DMS79 treated with DMSO at 0.1 percent for 48 hours (cell line): ENCODE measurements around the gene FBXL15.
A peak's percentile ranks its signal among the peaks of the same experiment; 100 is the strongest.

Experiments used
- DNase-seq: peaks from one replicate; lab custom pipeline; 2025; lab: John Stamatoyannopoulos, UW

The FBXL15 gene

GRCh38 chr10:102411341-102412255, 9.0 kb upstream of the FBXL15 start:
- DNase-seq: no peak

DNA sequence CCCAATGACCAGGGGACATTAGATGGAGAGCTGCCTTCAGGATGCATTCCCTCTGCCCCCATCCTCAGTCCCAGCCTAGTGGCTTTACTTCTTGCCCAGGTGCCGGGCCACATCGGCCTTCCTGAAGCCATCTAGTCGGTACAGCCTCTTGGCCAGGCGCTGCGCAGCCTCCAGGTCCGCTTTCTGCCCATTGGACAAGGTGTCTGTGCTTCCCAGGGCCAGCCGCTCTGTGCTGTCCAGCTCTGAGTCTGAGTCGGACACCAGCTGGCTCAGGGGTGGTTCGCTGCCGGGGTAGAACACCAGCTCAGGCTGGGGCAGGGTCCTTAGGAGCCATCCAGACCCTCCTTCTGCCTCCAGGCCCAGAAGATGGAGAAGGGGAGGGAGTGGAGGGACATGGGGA, 8.3 kb upstream of the FBXL15 start:
- no peak for DNase-seq

GRCh38 chr10:102413053-102413705, 7.5 kb upstream of the FBXL15 start:
- peak; percentile 41 for DNase-seq

DNA sequence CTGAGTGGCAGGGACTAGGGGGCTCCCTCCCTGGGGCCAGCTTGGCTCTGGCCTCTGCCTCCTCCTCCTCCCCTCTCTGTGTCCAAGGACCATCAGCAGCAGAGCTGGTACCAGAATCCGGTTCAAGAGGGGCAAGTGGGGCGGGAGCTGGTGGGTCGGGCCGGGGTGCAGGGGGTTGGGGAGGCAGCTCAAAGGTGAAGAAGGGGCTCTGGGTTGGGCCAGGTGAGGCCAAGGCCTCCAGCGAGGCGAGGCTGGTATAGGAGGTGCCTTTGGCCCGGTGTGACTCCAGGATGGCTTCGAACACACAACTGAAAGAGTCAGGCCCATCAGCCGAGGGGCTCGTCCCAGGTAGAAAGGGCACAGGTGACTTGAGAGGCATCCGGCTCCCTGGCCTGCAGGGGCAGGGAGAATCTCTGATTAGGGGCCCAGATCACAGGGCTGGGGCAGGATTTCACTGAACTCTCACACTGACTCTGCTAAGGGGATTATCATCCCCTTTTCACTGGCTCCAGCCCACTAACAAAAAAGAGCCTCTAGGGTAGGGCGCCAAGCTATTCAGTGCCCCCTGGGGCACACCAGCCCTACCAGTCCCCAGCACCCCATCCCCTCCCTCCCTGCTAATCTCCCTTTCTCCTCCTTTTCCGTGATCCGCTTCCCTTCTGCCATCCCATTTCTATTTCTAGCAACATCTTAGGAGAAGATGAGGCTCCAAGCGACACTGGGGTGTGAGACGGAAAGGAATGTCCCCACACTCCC, 6.7 kb upstream of the FBXL15 start:
- no peak for DNase-seq

DNA sequence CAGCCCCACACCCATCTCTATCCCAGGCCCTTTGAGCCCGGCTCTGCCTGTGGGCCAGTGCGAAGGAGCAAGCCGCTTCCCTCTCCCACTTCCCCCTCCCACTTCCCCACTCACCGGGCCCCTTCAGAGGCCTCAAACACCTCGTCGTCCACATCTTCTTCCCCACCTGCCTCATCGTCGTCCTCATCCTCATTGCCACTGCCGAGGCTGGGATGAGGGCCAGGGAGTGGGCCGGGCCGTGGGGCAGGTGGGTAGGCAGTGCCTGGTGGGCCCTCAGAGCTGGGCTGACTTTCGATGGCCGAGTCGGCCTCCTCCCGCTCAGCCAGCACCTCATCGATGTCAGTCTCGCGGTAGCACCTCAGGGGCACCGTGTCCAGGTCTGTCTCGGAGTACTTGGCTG, 5.9 kb upstream of the FBXL15 start:
- DNase-seq: no peak

DNA sequence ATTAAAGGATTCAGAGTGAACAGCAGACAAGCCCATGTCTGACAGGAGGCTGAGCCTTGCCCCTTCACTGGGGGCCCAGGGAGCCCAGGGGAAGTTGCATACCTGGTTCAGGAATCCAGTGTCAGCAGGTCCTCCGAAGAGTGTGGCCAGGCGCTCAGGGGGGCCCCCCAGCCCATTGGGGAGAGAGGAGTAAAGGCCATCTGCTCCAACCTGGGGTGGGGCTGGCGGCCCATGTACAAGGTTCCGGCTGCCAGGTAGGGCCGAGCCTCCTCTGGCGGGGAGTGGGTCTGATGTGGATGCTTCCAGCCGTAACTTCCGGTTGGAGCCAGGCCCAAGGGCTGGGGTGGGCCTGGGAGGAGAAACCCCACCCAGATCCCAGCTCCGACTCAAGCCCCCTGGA, 4.4 kb upstream of the FBXL15 start:
- no peak for DNase-seq

DNA sequence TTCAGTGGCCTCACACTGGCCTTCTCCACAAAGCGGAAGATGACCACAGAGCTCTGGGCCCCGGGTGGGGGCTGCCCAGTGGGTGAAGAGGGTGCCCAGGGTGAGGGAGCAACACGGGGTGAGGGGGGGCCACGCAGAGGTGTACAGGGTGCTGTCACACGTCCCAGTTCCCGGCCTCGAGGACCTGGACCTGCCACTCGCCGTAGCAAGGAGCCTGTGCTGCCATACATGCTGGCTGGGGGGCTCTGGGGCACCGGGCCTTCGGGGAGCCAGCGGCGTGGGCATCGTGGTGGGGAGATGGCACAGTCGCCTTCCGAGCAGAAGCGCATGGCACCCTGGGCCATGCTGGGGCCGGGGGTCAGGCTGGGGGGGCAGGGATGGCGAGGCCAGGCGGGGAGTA, 3.9 kb upstream of the FBXL15 start:
- no peak for DNase-seq

DNA sequence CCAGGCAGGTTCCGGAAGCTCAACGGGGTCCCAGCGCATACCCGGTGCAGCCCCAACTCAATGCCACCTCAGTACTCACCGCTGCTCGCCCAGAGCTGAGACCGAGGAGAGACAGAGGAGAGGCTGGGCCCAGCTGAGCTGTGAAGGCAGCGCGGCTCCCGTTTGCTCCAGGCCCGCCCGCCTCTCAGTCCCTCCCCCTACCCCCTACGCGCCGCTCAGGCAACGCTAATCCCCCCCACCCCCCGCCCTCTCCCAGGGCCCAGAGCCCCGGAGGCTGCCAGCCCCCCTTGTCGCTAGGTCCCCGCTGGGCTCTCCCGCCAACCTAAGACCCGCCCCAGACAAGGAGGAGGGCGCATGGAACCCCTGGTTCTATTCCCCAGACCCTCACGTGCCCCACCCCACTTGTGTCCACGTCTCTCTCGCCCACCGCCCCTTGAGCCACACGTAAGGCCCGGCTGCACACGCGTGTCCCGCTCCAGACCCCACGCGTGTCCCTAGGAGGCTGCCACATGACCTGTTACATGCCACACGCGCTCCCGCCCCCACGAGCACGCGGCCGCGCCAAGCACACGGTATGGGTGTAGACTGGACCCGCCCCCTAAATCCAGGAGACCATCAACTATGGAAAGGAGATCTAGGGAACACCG, 1.9 kb upstream of the FBXL15 start, which contains the start of gene PSD:
TSS of gene PSD (minus strand) at position 164 of the 647 bp plus-strand sequence. CDS start 1,747 bp downstream, outside the sequence.
- DNase-seq: peak; percentile 62

DNA sequence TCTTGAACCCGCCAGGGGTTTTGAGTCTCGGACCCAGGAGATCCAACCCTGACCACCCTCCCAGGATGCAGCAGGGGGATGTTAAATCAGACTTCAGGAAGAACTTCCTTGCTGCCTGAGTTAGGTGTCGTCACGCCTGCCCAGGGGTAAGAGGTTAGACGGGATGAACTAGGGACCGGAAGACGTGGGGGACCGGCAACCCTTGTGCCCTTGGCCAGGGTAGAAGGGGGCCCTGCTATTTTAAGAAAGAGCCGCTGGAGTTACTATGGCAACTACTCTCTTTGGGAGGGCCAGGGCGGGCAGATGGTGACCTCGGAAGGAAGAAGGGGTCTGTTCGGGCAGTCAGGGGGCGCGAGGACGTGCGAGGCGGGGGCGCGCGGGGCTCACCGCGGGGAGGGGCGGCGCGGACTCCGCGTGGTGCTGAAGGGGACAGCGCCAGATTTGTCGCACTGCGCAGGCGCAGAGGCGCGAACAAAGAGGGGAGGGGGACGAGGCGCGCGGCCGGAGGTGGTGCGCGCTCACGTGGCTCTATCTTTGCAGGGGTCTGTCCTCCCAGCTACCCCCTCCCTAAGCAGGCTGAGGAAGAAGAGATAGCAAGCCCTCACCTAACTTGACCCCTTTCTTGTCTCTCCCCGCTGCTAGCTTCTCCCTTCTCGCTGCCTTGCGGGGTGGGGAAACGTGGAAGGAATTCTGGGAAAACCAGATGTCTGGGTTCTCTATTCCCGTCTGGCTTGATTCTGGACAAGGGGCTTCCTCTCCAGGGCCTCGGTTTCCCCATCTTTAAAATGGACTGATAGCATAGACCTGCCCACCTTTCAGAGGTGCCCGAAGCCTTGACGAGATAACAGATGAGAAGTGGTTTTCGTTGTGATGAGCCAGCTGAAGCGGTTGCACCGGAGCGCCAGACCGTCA, 1.1 kb upstream of the FBXL15 start:
- DNase-seq: peak; percentile 69

- no peak for DNase-seq
Observed at GRCh38 chr10:102420181-102420713, 389 bp upstream of the FBXL15 start.

DNA sequence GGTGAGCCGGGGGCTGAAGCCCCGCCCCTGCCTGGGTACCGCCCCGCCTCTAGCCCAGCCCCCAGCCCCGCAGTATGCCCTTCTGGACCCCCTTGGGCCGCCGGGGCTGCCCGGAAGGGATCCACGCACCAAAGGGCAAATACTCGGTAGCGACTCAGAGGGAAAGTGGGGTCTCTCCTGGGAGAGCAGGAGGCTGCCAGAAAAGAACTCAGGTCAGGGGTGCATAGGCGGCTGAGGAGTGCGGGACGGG, 796 bp downstream of the FBXL15 start:
- no peak for DNase-seq

- no peak for DNase-seq
Observed at GRCh38 chr10:102421757-102422512, 1.3 kb downstream of the FBXL15 start.

GRCh38 chr10:102422545-102423129, 2.0 kb downstream of the FBXL15 start:
- DNase-seq: no peak

DNA sequence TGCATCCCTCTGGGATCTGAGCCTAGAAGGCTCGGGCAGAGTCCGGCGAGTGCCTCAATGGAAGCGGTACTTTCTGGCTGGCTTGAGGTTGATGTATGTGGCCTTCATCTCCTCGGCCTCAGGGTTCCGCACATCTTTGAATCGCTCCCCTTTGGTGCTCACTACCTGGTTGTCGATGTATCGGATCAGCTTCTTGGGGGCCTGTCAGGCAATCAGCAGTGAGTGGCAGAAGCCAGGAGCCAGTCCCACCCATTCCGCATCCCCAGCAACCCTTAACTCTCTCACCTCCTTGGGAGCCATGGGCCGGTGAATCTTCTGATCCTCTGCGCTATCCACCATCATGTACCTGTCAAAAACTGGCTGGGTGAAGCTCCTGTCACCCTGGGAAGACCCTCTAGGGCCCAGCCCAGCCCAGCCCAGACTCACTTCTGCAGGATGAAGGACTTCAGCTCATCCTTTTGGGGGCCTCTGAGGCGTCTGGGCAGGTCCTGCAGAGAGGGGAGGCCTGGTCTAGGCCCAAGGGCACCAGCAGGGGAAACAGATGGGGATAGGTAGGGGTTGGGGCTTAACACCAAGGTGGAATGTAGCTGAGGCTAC, 2.8 kb downstream of the FBXL15 start:
- DNase-seq: no peak

GRCh38 chr10:102424145-102424544, 3.5 kb downstream of the FBXL15 start:
- DNase-seq: no peak

DNA sequence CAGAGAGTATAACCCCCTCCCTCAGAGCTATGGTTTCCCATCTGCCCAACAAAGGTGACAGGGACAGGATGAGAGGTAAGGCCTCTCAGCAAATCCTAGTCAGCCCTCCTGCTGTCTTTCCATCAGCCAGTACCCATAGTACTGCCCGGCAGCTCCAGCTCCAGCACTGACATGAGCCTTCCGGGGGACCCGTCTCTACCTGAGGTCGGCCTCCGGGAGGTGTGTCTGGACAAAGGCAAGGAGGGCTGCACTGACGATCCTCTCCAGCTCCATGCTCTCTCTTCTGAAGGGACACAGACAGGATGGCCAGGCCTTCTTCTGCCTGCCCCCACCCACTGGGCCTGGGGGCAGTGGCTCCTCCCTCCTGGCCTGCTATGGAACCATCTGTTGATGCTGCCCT, 4.3 kb downstream of the FBXL15 start:
- DNase-seq: no peak

- DNase-seq: no peak
Observed at GRCh38 chr10:102425444-102425843, 4.8 kb downstream of the FBXL15 start.

GRCh38 chr10:102426803-102427287, 6.2 kb downstream of the FBXL15 start:
- DNase-seq: no peak

- DNase-seq: no peak
Observed at GRCh38 chr10:102429468-102429867, 8.8 kb downstream of the FBXL15 start.
